GM21423 (cell line): ENCODE data around the gene VPS33A.

Source experiments
- ATAC-seq: cut with Tn5 transposase; IDR thresholded peaks from one replicate; pipeline ENCODE4 v1.9.1; 2021; ENCODE audit warnings: mild to moderate bottlenecking, moderate library complexity; ENCODE audit not compliant: unreplicated experiment

The VPS33A gene

DNA sequence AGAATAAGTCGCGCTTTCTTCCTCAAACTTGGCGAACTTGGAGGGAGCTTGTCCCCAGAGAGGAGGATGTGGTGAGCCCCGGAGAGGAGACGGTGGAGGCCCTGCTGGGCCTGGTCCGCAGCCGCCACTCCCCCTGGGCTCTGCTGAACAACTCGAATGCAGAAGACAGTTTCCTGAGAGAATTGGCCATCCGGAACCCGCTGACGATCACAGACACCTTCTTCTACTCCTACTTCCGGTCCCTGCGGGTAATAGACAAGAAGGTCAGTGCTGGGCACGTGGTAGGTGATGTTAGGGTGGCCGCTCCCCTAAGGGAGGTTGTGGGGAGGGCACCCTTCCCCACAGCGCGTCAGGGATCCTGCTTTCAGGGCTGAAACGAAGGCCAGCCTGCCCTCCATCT is 81.8 kb downstream of the VPS33A start:
- ATAC-seq: no peak

DNA sequence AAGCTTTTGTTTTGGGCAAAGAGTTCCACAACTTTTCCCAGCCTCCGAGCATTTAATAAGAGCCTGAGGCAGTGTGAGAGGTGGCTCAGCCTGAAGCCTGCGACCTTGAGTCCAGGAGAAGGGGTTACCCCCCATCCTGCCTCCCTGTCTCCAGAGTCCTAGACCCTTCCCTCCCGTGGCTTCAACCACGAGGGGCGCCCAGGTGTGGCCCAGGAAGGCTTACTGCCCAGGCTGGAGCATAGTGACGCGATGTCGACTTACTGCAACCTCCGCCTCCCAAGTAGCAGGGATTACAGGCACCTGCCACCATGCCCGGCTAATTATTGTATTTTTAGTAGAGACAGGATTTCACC is 82.7 kb downstream of the VPS33A start:
- no peak for ATAC-seq

DNA sequence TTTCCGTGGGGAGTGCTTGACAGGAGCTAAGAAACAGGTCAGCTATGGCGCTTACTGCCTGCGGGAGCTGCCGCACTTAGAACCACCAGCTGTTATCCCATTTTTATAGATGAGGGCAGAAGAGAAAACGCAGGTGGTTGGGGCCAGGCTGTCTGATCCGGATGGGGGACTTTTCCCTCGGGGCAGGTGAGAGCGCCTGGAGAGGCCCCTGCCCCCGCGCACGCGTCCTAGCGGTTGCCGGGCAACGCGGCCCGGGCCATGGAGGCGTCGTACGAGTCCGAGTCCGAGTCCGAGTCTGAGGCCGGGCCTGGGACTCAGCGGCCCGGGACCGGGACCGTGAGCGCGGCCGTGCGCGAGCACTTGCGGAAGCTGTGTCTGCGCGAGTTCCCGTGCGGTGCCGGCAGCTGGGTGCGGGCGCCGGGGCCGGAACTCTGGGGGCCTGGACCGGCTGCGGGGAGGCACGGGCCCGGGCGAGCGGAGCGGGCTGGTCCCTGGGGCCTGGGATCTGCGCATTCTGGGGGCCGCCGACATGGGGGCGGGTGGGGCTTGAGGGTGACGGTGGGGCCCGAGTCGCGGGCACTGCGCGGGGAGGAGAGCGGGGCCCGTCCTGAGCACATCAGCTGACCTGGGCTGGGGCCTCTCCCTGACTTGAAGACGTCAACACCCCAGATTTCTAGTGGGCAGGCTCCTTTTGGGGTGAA is 83.3 kb downstream of the VPS33A start, which contains the start of gene LRRC43:
Gene LRRC43 (plus strand): TSS at position 237 of the 701 bp plus-strand sequence. CDS start 22 bp downstream, at position 259.
- ATAC-seq: no peak
